HepG2 (cell line): ENCODE measurements around the gene HCRTR2. TPM values are rescaled to one million over a fixed set of nuclear protein-coding genes. Genes with fewer than 3 reads are reported as not detected.

Source experiments
- ATAC-seq: fragments of 200-7000 bp; cut with Tn5 transposase; 3 replicates; pipeline ENCODE4 v1.9.1; 2020; ENCODE audit warnings: mild to moderate bottlenecking, moderate library complexity
- BruUV-seq: library from RNA; stranded (reverse); fragments of 400-500 nt; replicated peaks from 2 replicates; lab custom pipeline; 2021; lab: Mats Ljungman, UMichigan
- CTCF ChIA-PET: fragments of 300-600 bp; formaldehyde crosslinking; extraction: SDS; loops from one replicate; lab custom pipeline; 2021; ENCODE audit warnings: low total read pairs, inconsistent platforms, low intra/inter-chr PET ratio; lab: Yijun Ruan, JAX
- POLR2A ChIA-PET: fragments of 350-600 bp; sonication (Branson Sonifier 250); formaldehyde crosslinking; loops from one replicate; lab custom pipeline; 2020; ENCODE audit warnings: antibody characterized with exemption, inconsistent platforms; lab: Yijun Ruan, JAX
- DNase-seq: peaks from one replicate; pipeline ENCODE4 v3.0.0-alpha.2; 2015; ENCODE audit warnings: low spot score
- FAIRE-seq: peaks from 3 replicates; lab custom pipeline; 2011; peaks lifted over from hg19 to GRCh38; lab: Jason Lieb, UNC
- H2AFZ ChIP-seq: one replicate; pipeline ENCODE4 v1.6.1; 2011; ENCODE audit warnings: low read length, inconsistent platforms
- H3K27ac ChIP-seq: fragments of 300-600 bp; 3 replicates; pipeline ENCODE4 v1.8.0; 2011; ENCODE audit warnings: mixed run types, mild to moderate bottlenecking, mixed read lengths, low read length, inconsistent platforms; ENCODE audit not compliant: insufficient read depth; ENCODE audit errors: extremely low read length
- H3K27me3 ChIP-seq, 2 experiments: fragments of 200-600 bp in 1 of 2; 2 replicates in 1 of 2; 3 replicates in 1 of 2; pipeline versions ENCODE4 v1.6.0 to v1.8.0; 2011; ENCODE audit warnings: low read length in 2 of 2, mild to moderate bottlenecking in 2 of 2, moderate library complexity in 2 of 2, inconsistent platforms in 1 of 2; ENCODE audit not compliant: insufficient read depth in 2 of 2, control insufficient read depth in 1 of 2
- H3K36me3 ChIP-seq, 2 experiments: fragments of 200-600 bp in 1 of 2; replicated peaks in 1 of 2; 2 replicates in 1 of 2; 3 replicates in 1 of 2; pipeline versions ENCODE4 v1.5.1 to v1.8.0; 2011; ENCODE audit warnings: low read length in 2 of 2, inconsistent platforms in 1 of 2; ENCODE audit not compliant: insufficient read depth in 2 of 2, control insufficient read depth in 1 of 2
- H3K4me1 ChIP-seq: 2 replicates; pipeline ENCODE4 v1.5.1; 2012; ENCODE audit warnings: low read length, inconsistent platforms; ENCODE audit not compliant: insufficient read depth
- H3K4me2 ChIP-seq: 2 replicates; pipeline ENCODE4 v1.6.0; 2011; ENCODE audit warnings: low read depth, low read length, inconsistent platforms
- H3K4me3 ChIP-seq, 3 experiments: fragments of 200-600 bp in 1 of 3; sonication (generic), shearing (Covaris generic) in 1 of 3; replicated peaks in 1 of 3; 2 replicates each; pipeline ENCODE4 v1.5.1; 2011 to 2016; ENCODE audit warnings: low read length in 3 of 3, inconsistent platforms in 2 of 3, low read depth in 2 of 3, mild to moderate bottlenecking in 2 of 3, control low read depth in 1 of 3, mixed read lengths in 1 of 3; ENCODE audit not compliant: insufficient read depth in 1 of 3
- H3K79me2 ChIP-seq: one replicate; pipeline ENCODE4 v1.6.1; 2011; ENCODE audit warnings: low read length, inconsistent platforms; ENCODE audit not compliant: insufficient read depth
- H3K9ac ChIP-seq: 2 replicates; pipeline ENCODE4 v1.6.0; 2011; ENCODE audit warnings: mild to moderate bottlenecking, low read depth, low read length, inconsistent platforms; ENCODE audit not compliant: insufficient read depth
- H3K9me3 ChIP-seq: 2 replicates; pipeline ENCODE4 v1.5.1; 2012; ENCODE audit warnings: mild to moderate bottlenecking, low read length
- H4K20me1 ChIP-seq: 2 replicates; pipeline ENCODE4 v1.6.0; 2011; ENCODE audit warnings: inconsistent platforms, mild to moderate bottlenecking, low read length, moderate library complexity; ENCODE audit not compliant: insufficient read depth
- ADNP ChIP-seq: sonication (generic); formaldehyde crosslinking; IDR thresholded peaks from 2 replicates; pipeline ENCODE4 v1.4.0; 2020; ENCODE audit warnings: missing genetic modification reagents
- HNF4G ChIP-seq, 2 experiments: sonication (generic) in 1 of 2; formaldehyde crosslinking in 1 of 2; IDR thresholded peaks; 2 replicates each; pipeline versions ENCODE4 v1.4.0 to v1.6.1; 2011 to 2020; ENCODE audit warnings: borderline replicate concordance in 2 of 2, low read depth in 2 of 2, mild to moderate bottlenecking in 2 of 2, low read length in 1 of 2, missing genetic modification reagents in 1 of 2, moderate library complexity in 1 of 2
- MAFF ChIP-seq: IDR thresholded peaks from 2 replicates; pipeline ENCODE4 v1.6.1; 2011; ENCODE audit warnings: low read depth, low read length, improper control_type of control experiment
- MAFK ChIP-seq, 2 experiments: IDR thresholded peaks in 1 of 2; conservative IDR thresholded peaks in 1 of 2; 2 replicates each; pipeline ENCODE4 v1.6.1; 2011; ENCODE audit warnings: improper control_type of control experiment in 2 of 2, low read length in 2 of 2
- RBM39 ChIP-seq: fragments of 200-400 bp; formaldehyde crosslinking; IDR thresholded peaks from one replicate; pipeline ENCODE4 v1.6.1; 2018; ENCODE audit warnings: antibody characterized with exemption, mild to moderate bottlenecking, low read depth, low read length; ENCODE audit not compliant: poor library complexity, severe bottlenecking
- RCOR2 ChIP-seq: IDR thresholded peaks from 2 replicates; pipeline ENCODE4 v1.6.1; 2016; ENCODE audit warnings: missing biosample characterization, missing genetic modification reagents
- ZFP41 ChIP-seq: sonication (generic); formaldehyde crosslinking; IDR thresholded peaks from 2 replicates; pipeline ENCODE4 v1.4.0; 2020; ENCODE audit warnings: mild to moderate bottlenecking, missing genetic modification reagents, borderline replicate concordance
- in situ Hi-C: cut with HindIII; loops from 2 replicates; pipeline ENCODE4 v1.10.0; 2017; ENCODE audit warnings: low pct_unique_long_range_greater_than_20kb; ENCODE audit not compliant: extremely low pct_ligation_motif_present
- intact Hi-C: fragments of 100-400 bp; cut with micrococcal nuclease; formaldehyde crosslinking; loops from one replicate; pipeline ENCODE4 v1.10.0; 2022; ENCODE audit not compliant: unreplicated experiment
- polyA plus RNA-seq, 8 experiments: library from polyadenylated mRNA; depleted of rRNA in 3 of 8; stranded (reverse) in 7 of 8; unstranded in 1 of 8; fragments of >200 nt; fragmentation: Illumina TruSeq in 4 of 8; extraction: Trizol in 4 of 8; gene quantifications; 2 replicates each; pipeline versions ENCODE4 v1.2.1 to v1.2.3, GENCODE V29; 2011 to 2016; ENCODE audit warnings: low read depth in 4 of 8, missing spikeins in 1 of 8, mixed read lengths in 1 of 8; ENCODE audit not compliant: insufficient read depth in 1 of 8
- total RNA-seq, 5 experiments: library from RNA; depleted of rRNA; stranded (reverse); fragments of >200 nt; fragmentation: Illumina TruSeq; extraction: Trizol; gene quantifications; 2 replicates each; pipeline ENCODE4 v1.2.3, GENCODE V29; 2016; ENCODE audit warnings: low read depth in 1 of 5
- TF ChIP-seq, protein P1 (sequence below): sonication (generic); formaldehyde crosslinking; IDR thresholded peaks from 2 replicates; pipeline ENCODE4 v1.4.0; 2020; ENCODE audit warnings: mild to moderate bottlenecking, missing genetic modification reagents
- TF ChIP-seq, protein P2 (sequence below): sonication (generic); formaldehyde crosslinking; IDR thresholded peaks from 2 replicates; pipeline ENCODE4 v1.5.0; 2020; ENCODE audit warnings: mild to moderate bottlenecking, missing genetic modification reagents, borderline replicate concordance

Gene HCRTR2
- total and polyA plus RNA-seq, 2 of the 13 experiments (the other 11 are each of a cell fraction or from before 2014, with no cell fraction given): not detected

DNA sequence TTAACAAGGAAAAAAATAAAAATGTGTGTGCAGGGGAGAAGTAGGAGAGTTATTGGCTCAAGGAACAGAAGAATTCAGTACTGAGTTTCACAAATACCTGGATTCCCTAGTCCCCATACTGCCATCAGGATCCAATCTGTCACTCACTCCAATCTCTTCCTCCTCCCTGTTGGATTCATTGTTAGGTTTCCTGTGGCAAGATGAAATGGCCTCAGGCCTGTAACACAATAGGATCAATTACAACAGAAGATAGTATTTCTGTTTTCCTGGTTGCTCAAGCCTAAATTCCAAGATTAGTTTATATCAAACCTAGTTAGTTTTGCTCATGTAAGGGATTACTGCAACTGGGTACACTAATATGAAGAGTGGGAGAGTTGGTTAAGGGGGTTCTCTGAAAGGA lies 24.4 kb downstream of the HCRTR2 start (continued):
- TF ChIP-seq ADNP (CRISPR knock-in tag) (no peak), ZFP41 (CRISPR knock-in tag) (no peak), RCOR2 (CRISPR knock-in tag) (no peak)
- TF ChIP-seq, protein P1, sequence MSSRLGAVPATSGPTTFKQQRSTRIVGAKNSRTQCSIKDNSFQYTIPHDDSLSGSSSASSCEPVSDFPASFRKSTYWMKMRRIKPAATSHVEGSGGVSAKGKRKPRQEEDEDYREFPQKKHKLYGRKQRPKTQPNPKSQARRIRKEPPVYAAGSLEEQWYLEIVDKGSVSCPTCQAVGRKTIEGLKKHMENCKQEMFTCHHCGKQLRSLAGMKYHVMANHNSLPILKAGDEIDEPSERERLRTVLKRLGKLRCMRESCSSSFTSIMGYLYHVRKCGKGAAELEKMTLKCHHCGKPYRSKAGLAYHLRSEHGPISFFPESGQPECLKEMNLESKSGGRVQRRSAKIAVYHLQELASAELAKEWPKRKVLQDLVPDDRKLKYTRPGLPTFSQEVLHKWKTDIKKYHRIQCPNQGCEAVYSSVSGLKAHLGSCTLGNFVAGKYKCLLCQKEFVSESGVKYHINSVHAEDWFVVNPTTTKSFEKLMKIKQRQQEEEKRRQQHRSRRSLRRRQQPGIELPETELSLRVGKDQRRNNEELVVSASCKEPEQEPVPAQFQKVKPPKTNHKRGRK (CRISPR knock-in tag): no peak

DNA sequence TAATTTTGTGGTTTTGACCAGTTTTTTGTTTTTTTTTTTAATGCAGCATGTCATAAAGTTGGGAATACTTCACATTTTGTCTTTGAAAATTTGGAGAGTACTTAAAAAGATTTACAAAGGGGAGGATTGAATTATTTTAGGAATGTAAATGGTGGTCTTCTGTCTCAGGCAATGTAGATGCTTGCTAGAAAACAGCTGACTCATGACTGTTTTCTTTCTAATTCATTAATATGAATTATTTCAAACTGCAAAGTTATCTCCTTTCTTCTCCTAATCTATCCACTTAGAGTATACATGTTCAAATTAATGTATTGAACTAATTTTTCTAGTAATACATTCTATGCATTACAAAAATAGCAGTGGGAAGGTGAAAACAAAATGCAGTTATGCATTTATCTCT lies 24.9 kb downstream of the HCRTR2 start:
- in situ Hi-C loops: no loop called here
- Histone ChIP-seq H3K27me3 (no peaks in the 10 kb centered on the region), H3K4me1 (no peaks in the 10 kb centered on the region), H4K20me1 (no peaks in the 10 kb centered on the region), H3K36me3 (no peaks in the 10 kb centered on the region), H3K79me2 (no peaks in the 10 kb centered on the region), H3K27ac (no peak overlapping the region), H3K9ac (no peak overlapping the region), H3K4me2 (no peak overlapping the region), H3K4me3 (no peak overlapping the region), H3K9me3 (no peaks in the 10 kb centered on the region), H2AFZ (no peak overlapping the region)
- DNase-seq: no peak
- intact Hi-C loops: no loop called here
- TF ChIP-seq RBM39: no peak
- TF ChIP-seq, protein P2, sequence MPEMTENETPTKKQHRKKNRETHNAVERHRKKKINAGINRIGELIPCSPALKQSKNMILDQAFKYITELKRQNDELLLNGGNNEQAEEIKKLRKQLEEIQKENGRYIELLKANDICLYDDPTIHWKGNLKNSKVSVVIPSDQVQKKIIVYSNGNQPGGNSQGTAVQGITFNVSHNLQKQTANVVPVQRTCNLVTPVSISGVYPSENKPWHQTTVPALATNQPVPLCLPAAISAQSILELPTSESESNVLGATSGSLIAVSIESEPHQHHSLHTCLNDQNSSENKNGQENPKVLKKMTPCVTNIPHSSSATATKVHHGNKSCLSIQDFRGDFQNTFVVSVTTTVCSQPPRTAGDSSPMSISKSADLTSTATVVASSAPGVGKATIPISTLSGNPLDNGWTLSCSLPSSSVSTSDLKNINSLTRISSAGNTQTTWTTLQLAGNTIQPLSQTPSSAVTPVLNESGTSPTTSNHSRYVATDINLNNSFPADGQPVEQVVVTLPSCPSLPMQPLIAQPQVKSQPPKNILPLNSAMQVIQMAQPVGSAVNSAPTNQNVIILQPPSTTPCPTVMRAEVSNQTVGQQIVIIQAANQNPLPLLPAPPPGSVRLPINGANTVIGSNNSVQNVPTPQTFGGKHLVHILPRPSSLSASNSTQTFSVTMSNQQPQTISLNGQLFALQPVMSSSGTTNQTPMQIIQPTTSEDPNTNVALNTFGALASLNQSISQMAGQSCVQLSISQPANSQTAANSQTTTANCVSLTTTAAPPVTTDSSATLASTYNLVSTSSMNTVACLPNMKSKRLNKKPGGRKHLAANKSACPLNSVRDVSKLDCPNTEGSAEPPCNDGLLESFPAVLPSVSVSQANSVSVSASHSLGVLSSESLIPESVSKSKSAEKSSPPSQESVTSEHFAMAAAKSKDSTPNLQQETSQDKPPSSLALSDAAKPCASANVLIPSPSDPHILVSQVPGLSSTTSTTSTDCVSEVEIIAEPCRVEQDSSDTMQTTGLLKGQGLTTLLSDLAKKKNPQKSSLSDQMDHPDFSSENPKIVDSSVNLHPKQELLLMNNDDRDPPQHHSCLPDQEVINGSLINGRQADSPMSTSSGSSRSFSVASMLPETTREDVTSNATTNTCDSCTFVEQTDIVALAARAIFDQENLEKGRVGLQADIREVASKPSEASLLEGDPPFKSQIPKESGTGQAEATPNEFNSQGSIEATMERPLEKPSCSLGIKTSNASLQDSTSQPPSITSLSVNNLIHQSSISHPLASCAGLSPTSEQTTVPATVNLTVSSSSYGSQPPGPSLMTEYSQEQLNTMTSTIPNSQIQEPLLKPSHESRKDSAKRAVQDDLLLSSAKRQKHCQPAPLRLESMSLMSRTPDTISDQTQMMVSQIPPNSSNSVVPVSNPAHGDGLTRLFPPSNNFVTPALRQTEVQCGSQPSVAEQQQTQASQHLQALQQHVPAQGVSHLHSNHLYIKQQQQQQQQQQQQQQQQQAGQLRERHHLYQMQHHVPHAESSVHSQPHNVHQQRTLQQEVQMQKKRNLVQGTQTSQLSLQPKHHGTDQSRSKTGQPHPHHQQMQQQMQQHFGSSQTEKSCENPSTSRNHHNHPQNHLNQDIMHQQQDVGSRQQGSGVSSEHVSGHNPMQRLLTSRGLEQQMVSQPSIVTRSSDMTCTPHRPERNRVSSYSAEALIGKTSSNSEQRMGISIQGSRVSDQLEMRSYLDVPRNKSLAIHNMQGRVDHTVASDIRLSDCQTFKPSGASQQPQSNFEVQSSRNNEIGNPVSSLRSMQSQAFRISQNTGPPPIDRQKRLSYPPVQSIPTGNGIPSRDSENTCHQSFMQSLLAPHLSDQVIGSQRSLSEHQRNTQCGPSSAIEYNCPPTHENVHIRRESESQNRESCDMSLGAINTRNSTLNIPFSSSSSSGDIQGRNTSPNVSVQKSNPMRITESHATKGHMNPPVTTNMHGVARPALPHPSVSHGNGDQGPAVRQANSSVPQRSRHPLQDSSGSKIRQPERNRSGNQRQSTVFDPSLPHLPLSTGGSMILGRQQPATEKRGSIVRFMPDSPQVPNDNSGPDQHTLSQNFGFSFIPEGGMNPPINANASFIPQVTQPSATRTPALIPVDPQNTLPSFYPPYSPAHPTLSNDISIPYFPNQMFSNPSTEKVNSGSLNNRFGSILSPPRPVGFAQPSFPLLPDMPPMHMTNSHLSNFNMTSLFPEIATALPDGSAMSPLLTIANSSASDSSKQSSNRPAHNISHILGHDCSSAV (CRISPR knock-in tag): no peak
- no peak for TF ChIP-seq HNF4G (IDR thresholded peaks at IDR 0.05; ENCODE audit: borderline replicate concordance, low read depth, low read length)
- no peak for TF ChIP-seq HNF4G (CRISPR knock-in tag; IDR thresholded peaks at IDR 0.05; ENCODE audit: borderline replicate concordance, low read depth)
- peak; percentile 40 to 74; a peak in 3 of 4 replicates for TF ChIP-seq MAFK (conservative IDR thresholded peaks at IDR 0.05 in 1 of 2, IDR thresholded peaks at IDR 0.05 in 1 of 2; ENCODE audit: low read length in 2 of 2)
- peak; percentile 56; the same call in 1 of the 2 replicates for TF ChIP-seq MAFF
- ChIA-PET CTCF (no interaction called here), POLR2A (no interaction called here)
- no peak for ATAC-seq
- BruUV-seq: no TSS peak
- no peak for FAIRE-seq
